Panc1 (cell line): ENCODE data around the gene ZNF831. TPM values are rescaled to one million over a fixed set of nuclear protein-coding genes. Genes with fewer than 3 reads are reported as not detected.

Source experiments
- ATAC-seq: fragments of 200-7000 bp; cut with Tn5 transposase; 2 replicates; pipeline ENCODE4 v1.9.1; 2020; ENCODE audit warnings: mild to moderate bottlenecking, moderate library complexity
- BruUV-seq: library from RNA; stranded (reverse); fragments of 400-500 nt; replicated peaks from 2 replicates; lab custom pipeline; 2021; lab: Mats Ljungman, UMichigan
- CTCF ChIA-PET: fragments of 300-600 bp; sonication (Branson Sonifier 250); formaldehyde crosslinking; loops from one replicate; lab custom pipeline; 2022; ENCODE audit warnings: antibody characterized with exemption; lab: Charles Lee
- POLR2A ChIA-PET: fragments of 300-600 bp; sonication (Branson Sonifier 250); formaldehyde crosslinking; loops from one replicate; lab custom pipeline; 2022; ENCODE audit warnings: antibody characterized with exemption; lab: Charles Lee
- DNase-seq: peaks from one replicate; pipeline ENCODE4 v3.0.0-alpha.2; 2010; ENCODE audit warnings: low read depth, low spot score
- H3K27ac ChIP-seq: 2 replicates; pipeline ENCODE4 v1.5.1; 2011; ENCODE audit warnings: mild to moderate bottlenecking, low read length, inconsistent platforms
- H3K27me3 ChIP-seq: fragments of 200-500 bp; sonication (Bioruptor generic); 2 replicates; pipeline ENCODE4 v1.6.0; 2014; ENCODE audit warnings: low read length, inconsistent platforms; ENCODE audit not compliant: control insufficient read depth, insufficient read depth
- H3K36me3 ChIP-seq: fragments of 200-500 bp; sonication (Bioruptor generic); 2 replicates; pipeline ENCODE4 v1.5.1; 2014; ENCODE audit warnings: inconsistent platforms, mild to moderate bottlenecking, low read length, moderate library complexity; ENCODE audit not compliant: control insufficient read depth, insufficient read depth
- H3K4me1 ChIP-seq: 2 replicates; pipeline ENCODE4 v1.5.1; 2011; ENCODE audit warnings: inconsistent platforms, mild to moderate bottlenecking, low read length, moderate library complexity; ENCODE audit not compliant: control insufficient read depth, insufficient read depth
- H3K4me3 ChIP-seq, 2 experiments: 2 replicates each; pipeline ENCODE4 v1.5.1; 2011 to 2012; ENCODE audit warnings: low read depth in 2 of 2, low read length in 2 of 2, mild to moderate bottlenecking in 2 of 2, inconsistent platforms in 1 of 2, moderate library complexity in 1 of 2
- H3K9me3 ChIP-seq: fragments of 200-500 bp; sonication (Bioruptor generic); 2 replicates; pipeline ENCODE4 v1.5.1; 2014; ENCODE audit warnings: low read depth, mild to moderate bottlenecking, inconsistent platforms, low read length, moderate library complexity; ENCODE audit not compliant: control insufficient read depth, insufficient read depth
- CTCF ChIP-seq: fragments of 450-650 bp; IDR thresholded peaks from 2 replicates; pipeline ENCODE4 v1.5.1; 2017; ENCODE audit warnings: mild to moderate bottlenecking
- POLR2AphosphoS5 ChIP-seq: IDR thresholded peaks from 2 replicates; pipeline ENCODE4 v1.6.1; 2012; ENCODE audit warnings: mild to moderate bottlenecking, low read depth, low read length, moderate library complexity
- REST ChIP-seq, 2 experiments: IDR thresholded peaks; 2 replicates each; pipeline ENCODE4 v1.6.1; 2011 to 2012; ENCODE audit warnings: low read depth in 2 of 2, control low read depth in 1 of 2, low read length in 1 of 2, mild to moderate bottlenecking in 1 of 2, moderate library complexity in 1 of 2; ENCODE audit not compliant: insufficient read depth in 1 of 2
- SIN3A ChIP-seq: IDR thresholded peaks from 2 replicates; pipeline ENCODE4 v1.6.1; 2012; ENCODE audit warnings: low read depth, mild to moderate bottlenecking, low read length, moderate library complexity, borderline replicate concordance; ENCODE audit not compliant: insufficient read depth
- TCF7L2 ChIP-seq: IDR thresholded peaks from 2 replicates; pipeline ENCODE4 v1.6.1; 2011; ENCODE audit warnings: mild to moderate bottlenecking, low read depth, low read length, inconsistent platforms
- in situ Hi-C: cut with HindIII; loops from 2 replicates; pipeline ENCODE4 v1.10.0; 2016; ENCODE audit warnings: low sequenced_read_pairs, low pct_unique_long_range_greater_than_20kb
- intact Hi-C: fragments of 100-400 bp; cut with micrococcal nuclease; formaldehyde crosslinking; loops from one replicate; pipeline ENCODE4 v1.10.0; 2022; ENCODE audit not compliant: unreplicated experiment
- total RNA-seq: library from RNA; stranded (reverse); gene quantifications from one replicate; pipeline ENCODE4 v1.2.1, GENCODE V29; 2021; ENCODE audit not compliant: unreplicated experiment

ZNF831 gene
- total RNA-seq, 1 experiment from 2014 or later, result 0.03 TPM

- ChIA-PET CTCF (no interaction called here), POLR2A (no interaction called here)
- intact Hi-C loops (no loop called here), in situ Hi-C loops (no loop called here)
- H3K27me3 ChIP-seq, result peaks cover 32% of the 10 kb centered on the region
- BruUV-seq, result no TSS peak
- H3K36me3 ChIP-seq, result no peaks in the 10 kb centered on the region
- H3K9me3 ChIP-seq, result peaks cover 5% of the 10 kb centered on the region; the same call in 1 of the 2 replicates
- H3K4me1 ChIP-seq, result no peaks in the 10 kb centered on the region
- no peak overlapping the region for H3K4me3 ChIP-seq
- no peak overlapping the region for H3K27ac ChIP-seq
- no peak for ATAC-seq
- TF ChIP-seq POLR2AphosphoS5 (no peak), CTCF (no peak), TCF7L2 (no peak), REST (IDR thresholded peaks at IDR 0.05; ENCODE audit: insufficient read depth in 1 of 2, low read depth in 2 of 2, low read length in 1 of 2) (no peak), SIN3A (no peak)
- no peak for DNase-seq
Observed at GRCh38 chr20:59255256-59255655, 91.6 kb downstream of the ZNF831 start.

- Histone ChIP-seq H3K4me1 (no peaks in the 10 kb centered on the region), H3K27me3 (peaks cover 19% of the 10 kb centered on the region), H3K36me3 (no peaks in the 10 kb centered on the region), H3K9me3 (no peaks in the 10 kb centered on the region), H3K4me3 (no peak overlapping the region), H3K27ac (no peak overlapping the region)
- TF ChIP-seq POLR2AphosphoS5 (no peak), TCF7L2 (no peak)
- DNase-seq (no peak), ATAC-seq (no peak)
- ChIA-PET POLR2A (no interaction called here), CTCF (no interaction called here)
- BruUV-seq, result no TSS peak
- in situ Hi-C loops, result no loop called here
- intact Hi-C loops, result no loop called here
Observed at GRCh38 chr20:59258221-59258621, 94.6 kb downstream of the ZNF831 start.

- ChIA-PET POLR2A (no interaction called here), CTCF (no interaction called here)
- no peak for DNase-seq
- TF ChIP-seq POLR2AphosphoS5 (no peak), CTCF (no peak), REST (IDR thresholded peaks at IDR 0.05; ENCODE audit: insufficient read depth in 1 of 2, low read depth in 2 of 2, low read length in 1 of 2) (no peak), SIN3A (no peak), TCF7L2 (no peak)
- Histone ChIP-seq H3K4me1 (no peaks in the 10 kb centered on the region), H3K27ac (no peak overlapping the region), H3K36me3 (no peaks in the 10 kb centered on the region), H3K4me3 (no peak overlapping the region), H3K9me3 (no peaks in the 10 kb centered on the region), H3K27me3 (peaks cover 24% of the 10 kb centered on the region)
- in situ Hi-C loops, result no loop called here
- no peak for ATAC-seq
- intact Hi-C loops, result no loop called here
- BruUV-seq, result no TSS peak
Observed at GRCh38 chr20:59259946-59260345, 96.3 kb downstream of the ZNF831 start.
